Ishikawa (cell line): Measurements from ENCODE around the gene IFNA5.

Experiments
- CEBPB ChIP-seq: IDR thresholded peaks from 2 replicates; pipeline ENCODE4 v1.6.1; 2012
- CREB1 ChIP-seq: IDR thresholded peaks from 2 replicates; pipeline ENCODE4 v1.6.1; 2012; ENCODE audit warnings: low read depth
- EGR1 ChIP-seq: IDR thresholded peaks from 2 replicates; pipeline ENCODE4 v1.6.1; 2012
- EP300 ChIP-seq: IDR thresholded peaks from 2 replicates; pipeline ENCODE4 v1.6.1; 2012; ENCODE audit warnings: borderline replicate concordance
- FOXM1 ChIP-seq: IDR thresholded peaks from 2 replicates; pipeline ENCODE4 v1.6.1; 2012; ENCODE audit warnings: low read depth, borderline replicate concordance
- NFIC ChIP-seq: IDR thresholded peaks from 2 replicates; pipeline ENCODE4 v1.6.1; 2012
- RAD21 ChIP-seq: IDR thresholded peaks from 2 replicates; pipeline ENCODE4 v1.6.1; 2012; ENCODE audit warnings: low read depth
- TAF1 ChIP-seq: IDR thresholded peaks from 2 replicates; pipeline ENCODE4 v1.6.1; 2012; ENCODE audit warnings: low read depth, mild to moderate bottlenecking
- TCF12 ChIP-seq: IDR thresholded peaks from 2 replicates; pipeline ENCODE4 v1.6.1; 2012; ENCODE audit warnings: low read depth
- TEAD4 ChIP-seq: IDR thresholded peaks from 2 replicates; pipeline ENCODE4 v1.6.1; 2012
- YY1 ChIP-seq: IDR thresholded peaks from 2 replicates; pipeline ENCODE4 v1.6.1; 2012; ENCODE audit warnings: low read depth
- ZBTB7A ChIP-seq: IDR thresholded peaks from 2 replicates; pipeline ENCODE4 v1.6.1; 2012; ENCODE audit warnings: low read depth
- TF ChIP-seq, protein P1 (sequence below): IDR thresholded peaks from 2 replicates; pipeline ENCODE4 v1.6.1; 2012
- TF ChIP-seq, protein P2 (sequence below): IDR thresholded peaks from 2 replicates; pipeline ENCODE4 v1.6.1; 2012
- TF ChIP-seq, protein P3 (sequence below): IDR thresholded peaks from 2 replicates; pipeline ENCODE4 v1.6.1; 2012; ENCODE audit warnings: low read depth, mild to moderate bottlenecking

The IFNA5 gene

DNA sequence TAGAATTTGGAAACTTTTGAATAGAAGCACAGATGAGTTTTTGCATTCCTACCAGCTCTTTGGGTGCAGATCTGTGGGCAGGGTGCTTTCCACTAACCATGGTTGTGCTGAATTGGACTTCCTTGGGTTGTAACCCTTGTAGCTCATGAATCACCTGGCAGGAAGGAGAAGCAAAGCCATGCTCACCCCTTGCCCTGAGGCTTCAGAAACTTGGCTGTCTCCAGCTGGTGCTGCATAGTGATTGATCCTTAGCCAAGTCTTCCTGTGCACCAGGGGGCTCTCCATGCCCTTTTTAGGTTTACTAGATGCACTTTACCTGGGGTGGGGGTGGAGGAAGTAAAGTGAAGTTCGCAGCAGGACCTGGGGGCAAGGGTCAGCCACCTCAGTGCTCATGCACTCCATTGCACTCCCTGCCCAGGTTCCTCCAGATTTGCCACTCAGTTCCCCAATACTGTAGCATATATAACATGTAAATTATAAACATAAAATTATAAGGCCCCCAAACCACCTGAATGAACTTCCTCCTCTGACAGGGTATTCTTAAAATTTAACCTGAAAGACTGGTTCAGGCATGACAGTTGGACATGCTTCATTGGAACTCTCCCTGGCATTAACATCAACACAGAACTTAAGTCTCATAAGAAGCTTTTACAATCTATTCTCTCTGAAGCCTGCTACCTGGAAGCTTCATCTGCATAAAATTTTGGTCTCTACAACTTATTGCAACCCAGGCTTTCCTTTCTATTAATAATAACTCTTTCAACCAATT, 39.5 kb downstream of the IFNA5 start:
- TF ChIP-seq TEAD4 (no peak), CEBPB (no peak), TCF12 (no peak), RAD21 (no peak), NFIC (no peak), EGR1 (no peak), EP300 (no peak), TAF1 (no peak), YY1 (no peak), ZBTB7A (no peak), FOXM1 (no peak), CREB1 (no peak)
- TF ChIP-seq, protein P1, sequence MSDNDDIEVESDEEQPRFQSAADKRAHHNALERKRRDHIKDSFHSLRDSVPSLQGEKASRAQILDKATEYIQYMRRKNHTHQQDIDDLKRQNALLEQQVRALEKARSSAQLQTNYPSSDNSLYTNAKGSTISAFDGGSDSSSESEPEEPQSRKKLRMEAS, result no peak
- TF ChIP-seq, protein P2, sequence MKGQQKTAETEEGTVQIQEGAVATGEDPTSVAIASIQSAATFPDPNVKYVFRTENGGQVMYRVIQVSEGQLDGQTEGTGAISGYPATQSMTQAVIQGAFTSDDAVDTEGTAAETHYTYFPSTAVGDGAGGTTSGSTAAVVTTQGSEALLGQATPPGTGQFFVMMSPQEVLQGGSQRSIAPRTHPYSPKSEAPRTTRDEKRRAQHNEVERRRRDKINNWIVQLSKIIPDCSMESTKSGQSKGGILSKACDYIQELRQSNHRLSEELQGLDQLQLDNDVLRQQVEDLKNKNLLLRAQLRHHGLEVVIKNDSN, result no peak
- TF ChIP-seq, protein P3, sequence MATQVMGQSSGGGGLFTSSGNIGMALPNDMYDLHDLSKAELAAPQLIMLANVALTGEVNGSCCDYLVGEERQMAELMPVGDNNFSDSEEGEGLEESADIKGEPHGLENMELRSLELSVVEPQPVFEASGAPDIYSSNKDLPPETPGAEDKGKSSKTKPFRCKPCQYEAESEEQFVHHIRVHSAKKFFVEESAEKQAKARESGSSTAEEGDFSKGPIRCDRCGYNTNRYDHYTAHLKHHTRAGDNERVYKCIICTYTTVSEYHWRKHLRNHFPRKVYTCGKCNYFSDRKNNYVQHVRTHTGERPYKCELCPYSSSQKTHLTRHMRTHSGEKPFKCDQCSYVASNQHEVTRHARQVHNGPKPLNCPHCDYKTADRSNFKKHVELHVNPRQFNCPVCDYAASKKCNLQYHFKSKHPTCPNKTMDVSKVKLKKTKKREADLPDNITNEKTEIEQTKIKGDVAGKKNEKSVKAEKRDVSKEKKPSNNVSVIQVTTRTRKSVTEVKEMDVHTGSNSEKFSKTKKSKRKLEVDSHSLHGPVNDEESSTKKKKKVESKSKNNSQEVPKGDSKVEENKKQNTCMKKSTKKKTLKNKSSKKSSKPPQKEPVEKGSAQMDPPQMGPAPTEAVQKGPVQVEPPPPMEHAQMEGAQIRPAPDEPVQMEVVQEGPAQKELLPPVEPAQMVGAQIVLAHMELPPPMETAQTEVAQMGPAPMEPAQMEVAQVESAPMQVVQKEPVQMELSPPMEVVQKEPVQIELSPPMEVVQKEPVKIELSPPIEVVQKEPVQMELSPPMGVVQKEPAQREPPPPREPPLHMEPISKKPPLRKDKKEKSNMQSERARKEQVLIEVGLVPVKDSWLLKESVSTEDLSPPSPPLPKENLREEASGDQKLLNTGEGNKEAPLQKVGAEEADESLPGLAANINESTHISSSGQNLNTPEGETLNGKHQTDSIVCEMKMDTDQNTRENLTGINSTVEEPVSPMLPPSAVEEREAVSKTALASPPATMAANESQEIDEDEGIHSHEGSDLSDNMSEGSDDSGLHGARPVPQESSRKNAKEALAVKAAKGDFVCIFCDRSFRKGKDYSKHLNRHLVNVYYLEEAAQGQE, result no peak

DNA sequence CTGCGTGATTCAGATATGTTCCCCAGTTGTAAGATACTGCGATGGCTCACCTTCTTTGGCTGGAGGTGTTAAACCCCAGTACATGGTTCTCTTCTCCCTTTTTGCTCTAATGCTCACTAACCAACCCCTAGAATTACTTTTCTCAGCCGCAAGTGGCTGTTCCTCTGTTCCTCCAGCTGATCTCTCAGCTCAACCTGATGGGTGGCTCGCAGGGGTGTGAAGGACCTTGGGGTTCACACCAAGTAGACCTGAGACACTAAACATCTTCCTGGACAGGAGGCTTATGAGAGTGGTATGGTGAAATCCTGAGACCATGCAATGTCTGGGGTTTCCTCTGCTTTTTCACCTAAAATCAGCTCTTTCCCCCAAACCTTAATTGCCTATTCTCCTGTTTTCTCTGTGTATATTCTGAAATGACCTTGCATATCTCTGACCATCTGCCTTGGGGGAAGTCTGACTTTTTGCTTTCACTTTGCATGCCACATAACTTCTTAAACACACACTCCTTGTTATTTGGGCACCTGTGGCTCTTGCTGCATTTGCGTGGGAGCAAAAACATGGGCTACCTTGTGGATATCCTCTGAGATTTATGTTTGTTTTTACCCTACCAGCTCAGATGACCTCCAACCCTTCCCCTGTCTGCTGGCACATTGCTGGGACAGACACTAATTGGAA, 49.4 kb downstream of the IFNA5 start:
- TF ChIP-seq CREB1, result no peak
- no peak for TF ChIP-seq EP300
- no peak for TF ChIP-seq FOXM1
